Smooth muscle cell (in vitro differentiated cells): ENCODE results near the gene SETD1B. TPM values are rescaled to one million over a fixed set of nuclear protein-coding genes. Genes with fewer than 3 reads are reported as not detected.

Experiments used
- DNase-seq: peaks from one replicate; lab custom pipeline; 2025; ENCODE audit not compliant: unreplicated experiment; lab: John Stamatoyannopoulos, UW
- H2AFZ ChIP-seq: fragments of 200-600 bp; sonication (generic); 2 replicates; pipeline ENCODE4 v1.6.0; 2016; ENCODE audit warnings: antibody characterized with exemption, low read depth, mild to moderate bottlenecking
- H3F3A ChIP-seq: fragments of 200-600 bp; sonication (generic); 2 replicates; pipeline ENCODE4 v1.6.0; 2017; ENCODE audit warnings: antibody characterized with exemption, low read depth
- H3K27ac ChIP-seq: fragments of 200-600 bp; sonication (generic); 2 replicates; pipeline ENCODE4 v1.5.1; 2016; ENCODE audit warnings: low read depth, mild to moderate bottlenecking
- H3K27me3 ChIP-seq: fragments of 200-600 bp; sonication (generic); 2 replicates; pipeline ENCODE4 v1.6.1; 2016; ENCODE audit warnings: low read depth, mild to moderate bottlenecking
- H3K36me3 ChIP-seq: fragments of 200-600 bp; sonication (generic); 2 replicates; pipeline ENCODE4 v1.5.1; 2016; ENCODE audit warnings: low read depth
- H3K4me1 ChIP-seq: fragments of 200-600 bp; sonication (generic); 2 replicates; pipeline ENCODE4 v1.5.1; 2016; ENCODE audit warnings: low read depth
- H3K4me2 ChIP-seq: fragments of 200-600 bp; sonication (generic); 2 replicates; pipeline ENCODE4 v1.6.0; 2016; ENCODE audit warnings: mild to moderate bottlenecking
- H3K4me3 ChIP-seq: fragments of 200-600 bp; sonication (generic); 2 replicates; pipeline ENCODE4 v1.5.1; 2016; ENCODE audit warnings: mild to moderate bottlenecking
- H3K79me2 ChIP-seq: fragments of 200-600 bp; sonication (generic); 2 replicates; pipeline ENCODE4 v1.6.0; 2016; ENCODE audit warnings: low read depth, mild to moderate bottlenecking
- H3K9ac ChIP-seq: fragments of 200-600 bp; sonication (generic); 2 replicates; pipeline ENCODE4 v1.6.0; 2016; ENCODE audit warnings: low read depth
- H3K9me3 ChIP-seq: fragments of 200-600 bp; sonication (generic); replicated peaks from 2 replicates; pipeline ENCODE4 v1.5.1; 2016; ENCODE audit warnings: low read depth
- H4K20me1 ChIP-seq: fragments of 200-600 bp; sonication (generic); 2 replicates; pipeline ENCODE4 v1.6.0; 2016; ENCODE audit warnings: low read depth
- CTCF ChIP-seq: fragments of 200-600 bp; sonication (generic); IDR thresholded peaks from 2 replicates; pipeline ENCODE4 v1.5.1; 2017; ENCODE audit warnings: borderline replicate concordance, mild to moderate bottlenecking, antibody characterized with exemption; ENCODE audit not compliant: insufficient read depth, poor library complexity, severe bottlenecking
- WGBS: methylation state at CpG from one replicate; pipeline ENCODE4 v1.1.7; 2016; ENCODE audit warnings: low lambda C conversion rate; 5-methylcytosine and 5-hydroxymethylcytosine counted together
- polyA plus RNA-seq: library from polyadenylated mRNA; unstranded; fragments of >200 nt; fragmentation: Nextera tagmentation; extraction: Ambion mirVana; gene quantifications from 2 replicates; pipeline ENCODE4 v1.2.1, GENCODE V29; 2016
- total RNA-seq: library from RNA; depleted of rRNA; stranded (reverse); fragments of >200 nt; gene quantifications from 2 replicates; pipeline ENCODE4 v1.2.3, GENCODE V29; 2014

The SETD1B gene
- total and polyA plus RNA-seq, 2 experiments from 2014 or later: 1.9 to 4.2 TPM

- peak overlapping the region; percentile 82 for H3K4me3 ChIP-seq
Measured at GRCh38 chr12:121797937-121798786, 5.6 kb upstream of the SETD1B start.

GRCh38 chr12:121798787-121799155 is 5.0 kb upstream of the SETD1B start:
- TF ChIP-seq CTCF: no peak
- DNase-seq: no peak
- no peak overlapping the region for H2AFZ ChIP-seq
- H3K4me1 ChIP-seq: peaks cover 38% of the 10 kb centered on the region
- H3K27ac ChIP-seq: peak overlapping the region; percentile 99
- H3K9ac ChIP-seq: no peak overlapping the region
- peak overlapping the region; percentile 99 for H3K4me2 ChIP-seq
- H3F3A ChIP-seq: peaks cover 30% of the 10 kb centered on the region
- H3K27me3 ChIP-seq: no peaks in the 10 kb centered on the region
- no peaks in the 10 kb centered on the region for H3K36me3 ChIP-seq
- H3K9me3 ChIP-seq: no peaks in the 10 kb centered on the region
- H4K20me1 ChIP-seq: peaks cover 38% of the 10 kb centered on the region
- 66% methylated on average over 10 of the region's 10 CpGs for WGBS
- peak overlapping the region; percentile 82 for H3K4me3 ChIP-seq
- peaks cover 45% of the 10 kb centered on the region for H3K79me2 ChIP-seq

More at GRCh38 chr12:121797937-121798786, 5.6 kb upstream of the SETD1B start:
- no peak overlapping the region for H2AFZ ChIP-seq
- H3K36me3 ChIP-seq: no peaks in the 10 kb centered on the region
- peaks cover 25% of the 10 kb centered on the region for H3F3A ChIP-seq
- H3K4me2 ChIP-seq: peak overlapping the region; percentile 99
- TF ChIP-seq CTCF: no peak
- no peaks in the 10 kb centered on the region for H3K27me3 ChIP-seq
- H3K9me3 ChIP-seq: no peaks in the 10 kb centered on the region
- peaks cover 38% of the 10 kb centered on the region for H4K20me1 ChIP-seq
- peak overlapping the region; percentile 99 for H3K27ac ChIP-seq
- 42% methylated on average over 19 of the region's 19 CpGs for WGBS
- peaks cover 45% of the 10 kb centered on the region for H3K79me2 ChIP-seq
- no peak overlapping the region for H3K9ac ChIP-seq
- DNase-seq: no peak
- H3K4me1 ChIP-seq: peaks cover 38% of the 10 kb centered on the region

GRCh38 chr12:121799156-121799841 is 4.5 kb upstream of the SETD1B start:
- Histone ChIP-seq H4K20me1 (peaks cover 38% of the 10 kb centered on the region), H3K4me2 (peak overlapping the region; percentile 99), H3K9ac (peak overlapping the region; percentile 98), H3K9me3 (no peaks in the 10 kb centered on the region), H3K36me3 (no peaks in the 10 kb centered on the region), H3K4me3 (peak overlapping the region; percentile 82), H3F3A (peaks cover 30% of the 10 kb centered on the region), H3K4me1 (peaks cover 38% of the 10 kb centered on the region), H3K79me2 (peaks cover 46% of the 10 kb centered on the region), H3K27me3 (no peaks in the 10 kb centered on the region), H2AFZ (no peak overlapping the region), H3K27ac (peak overlapping the region; percentile 99)
- DNase-seq: peak; percentile 55
- 16% methylated on average over 21 of the region's 30 CpGs for WGBS
- TF ChIP-seq CTCF: no peak
